Measurements from ENCODE around the gene ZNF296. TPM values are rescaled to one million over a fixed set of nuclear protein-coding genes. Genes with fewer than 3 reads are reported as not detected.

ZNF296 gene
- total and polyA plus RNA-seq, 2 of the 13 experiments (the other 11 are each of a cell fraction or from before 2014, with no cell fraction given) = 0.26 to 0.62 TPM

- Histone ChIP-seq H3K9me3 (ENCODE audit: low read length) (no peaks in the 10 kb centered on the region), H2AFZ (ENCODE audit: low read length) (peak within 1 kb of the TSS; percentile 62), H3K4me2 (ENCODE audit: low read depth, low read length) (peak within 1 kb of the TSS; percentile 92), H3K4me1 (ENCODE audit: insufficient read depth, low read length) (peaks cover 51% of the 10 kb centered on the region), H3K9ac (ENCODE audit: insufficient read depth, low read depth, low read length) (peak within 1 kb of the TSS; percentile 92), H3K27ac (ENCODE audit: extremely low read length, insufficient read depth, low read length) (peak within 1 kb of the TSS; percentile 77), H4K20me1 (ENCODE audit: insufficient read depth, low read length) (no peaks in the 10 kb centered on the region), H3K36me3 (replicated peaks in 1 of 2; ENCODE audit: control insufficient read depth in 1 of 2, insufficient read depth in 2 of 2, low read length in 2 of 2) (peaks cover 5 to 9% of the 10 kb centered on the region in 2 experiments; a peak in 4 of 5 replicates), H3K79me2 (ENCODE audit: insufficient read depth, low read length) (peaks cover 37% of the 10 kb centered on the region), H3K4me3 (replicated peaks in 1 of 3; ENCODE audit: insufficient read depth in 1 of 3, low read depth in 2 of 3, low read length in 3 of 3) (peak within 1 kb of the TSS; percentile 87 to 95 (median 93)), H3K27me3 (ENCODE audit: control insufficient read depth in 1 of 2, insufficient read depth in 2 of 2, low read length in 2 of 2) (no peaks in the 10 kb centered on the region; a peak in 1 of 5 replicates)
- ChIA-PET POLR2A (interaction anchor here (0.9 to 2.6 kb wide), 11 partner anchors 13 to 173 kb away, joined by 3 to 14 read pairs (median 4); partner anchors contain the start of genes APOE, CLASRP, PPP1R37 and TRAPPC6A), CTCF (ENCODE audit: low intra/inter-chr PET ratio, low total read pairs) (no interaction called here)
- WGBS (ENCODE audit: low lambda C conversion rate) = 1% methylated on average over 36 of the region's 61 CpGs
- in situ Hi-C loops (cut with HindIII; ENCODE audit: extremely low pct_ligation_motif_present, low pct_unique_long_range_greater_than_20kb) (no loop called here), intact Hi-C loops (cut with micrococcal nuclease; ENCODE audit: unreplicated experiment) (loop anchor here (5.0 kb wide), 1 partner anchor 48 kb away; no protein-coding TSS in a partner anchor)
- BruUV-seq (replicated peaks) = TSS peak; percentile 80
- DNase-seq (ENCODE audit: low spot score) = peak; percentile 60
- FAIRE-seq = peak; percentile 8
- peak; percentile 74 for ATAC-seq
- TF ChIP-seq SAP130 (CRISPR knock-in tag; IDR thresholded peaks at IDR 0.05; ENCODE audit: low read depth) = peak; percentile 98
- TF ChIP-seq ZNF234 (CRISPR knock-in tag; conservative IDR thresholded peaks at IDR 0.05) = 0 out of 2 replicates have a peak, but pooled peaks have one; percentile 59
- TF ChIP-seq CCDC6 (CRISPR knock-in tag; IDR thresholded peaks at IDR 0.05) = peak; percentile 93
- peak; percentile 70; the same call in 1 of the 2 replicates for TF ChIP-seq ZNF546 (CRISPR knock-in tag; conservative IDR thresholded peaks at IDR 0.05)
- peak; percentile 26; the same call in 1 of the 2 replicates for TF ChIP-seq FOSL2 (CRISPR knock-in tag; IDR thresholded peaks at IDR 0.05)
- no peak for TF ChIP-seq NR2F1 (CRISPR knock-in tag; IDR thresholded peaks at IDR 0.05)
- TF ChIP-seq NKX3-1 (CRISPR knock-in tag; IDR thresholded peaks at IDR 0.05) = peak; percentile 92
- no peak for TF ChIP-seq NPAS2 (CRISPR knock-in tag; IDR thresholded peaks at IDR 0.05; ENCODE audit: borderline replicate concordance)
- TF ChIP-seq MED1 (CRISPR knock-in tag; IDR thresholded peaks at IDR 0.05) = peak; percentile 94
- TF ChIP-seq CSRNP2 (CRISPR knock-in tag; conservative IDR thresholded peaks at IDR 0.05; ENCODE audit: low read depth) = no peak
- peak; percentile 33; the same call in 1 of the 2 replicates for TF ChIP-seq ZBTB42 (CRISPR knock-in tag; IDR thresholded peaks at IDR 0.05)
- no peak for TF ChIP-seq ZNF660 (CRISPR knock-in tag; IDR thresholded peaks at IDR 0.05; ENCODE audit: borderline replicate concordance, low read depth)
- TF ChIP-seq HDAC2 (CRISPR knock-in tag; IDR thresholded peaks at IDR 0.05) = peak; percentile 71
- 0 out of 2 replicates have a peak, but pooled peaks have one; percentile 54 for TF ChIP-seq RELA (CRISPR knock-in tag; IDR thresholded peaks at IDR 0.05)
- no peak for TF ChIP-seq SRSF4 (IDR thresholded peaks at IDR 0.05; ENCODE audit: low read depth, low read length, poor library complexity, severe bottlenecking)
- 0 out of 2 replicates have a peak, but pooled peaks have one; percentile 51 for TF ChIP-seq NFKBIZ (CRISPR knock-in tag; IDR thresholded peaks at IDR 0.05)
- no peak for TF ChIP-seq GPBP1L1 (CRISPR knock-in tag; IDR thresholded peaks at IDR 0.05)
- TF ChIP-seq ZNF510 (CRISPR knock-in tag; IDR thresholded peaks at IDR 0.05; ENCODE audit: low read depth) = no peak
- TF ChIP-seq SP5 (CRISPR knock-in tag; IDR thresholded peaks at IDR 0.05; ENCODE audit: borderline replicate concordance, low read depth) = no peak
- peak; percentile 86 for TF ChIP-seq ZNF589 (CRISPR knock-in tag; conservative IDR thresholded peaks at IDR 0.05)
- peak; percentile 99 for TF ChIP-seq SALL2 (CRISPR knock-in tag; IDR thresholded peaks at IDR 0.05)
Observed at GRCh38 chr19:45079063-45079910, 3.0 kb upstream of the ZNF296 start, which contains the start of gene GEMIN7. Gene GEMIN7, plus strand, starts transcription at chr19:45079260. Its CDS starts 10,855 bp downstream, at chr19:45090115.
